Neural cell (in vitro differentiated cells): Measurements from ENCODE around the gene APOF.

Experiments
- EP300 ChIP-seq: fragments of 450-650 bp; conservative IDR thresholded peaks from 2 replicates; pipeline ENCODE4 v1.6.1; 2014; ENCODE audit warnings: antibody characterized with exemption, mild to moderate bottlenecking, moderate library complexity; ENCODE audit not compliant: poor library complexity, severe bottlenecking
- EZH2 ChIP-seq: fragments of 200-600, 300-800 bp; shearing (Covaris generic), sonication (generic); IDR thresholded peaks from 2 replicates; pipeline ENCODE4 v1.6.1; 2014; ENCODE audit warnings: antibody characterized with exemption, low read length, borderline replicate concordance, mild to moderate bottlenecking; ENCODE audit not compliant: insufficient read depth, poor library complexity, severe bottlenecking
- MXI1 ChIP-seq: fragments of 450-650 bp; conservative IDR thresholded peaks from 2 replicates; pipeline ENCODE4 v1.6.1; 2014; ENCODE audit warnings: antibody characterized with exemption, mild to moderate bottlenecking; ENCODE audit not compliant: poor library complexity, severe bottlenecking
- POLR2AphosphoS5 ChIP-seq: IDR thresholded peaks from 2 replicates; pipeline ENCODE4 v1.6.1; 2012
- REST ChIP-seq: IDR thresholded peaks from 2 replicates; pipeline ENCODE4 v1.6.1; 2012; ENCODE audit warnings: borderline replicate concordance
- TF ChIP-seq, protein P1 (sequence below): fragments of 450-650 bp; IDR thresholded peaks from 2 replicates; pipeline ENCODE4 v1.5.1; 2014; ENCODE audit warnings: antibody characterized with exemption, mild to moderate bottlenecking, moderate library complexity; ENCODE audit not compliant: poor library complexity, severe bottlenecking

DNA sequence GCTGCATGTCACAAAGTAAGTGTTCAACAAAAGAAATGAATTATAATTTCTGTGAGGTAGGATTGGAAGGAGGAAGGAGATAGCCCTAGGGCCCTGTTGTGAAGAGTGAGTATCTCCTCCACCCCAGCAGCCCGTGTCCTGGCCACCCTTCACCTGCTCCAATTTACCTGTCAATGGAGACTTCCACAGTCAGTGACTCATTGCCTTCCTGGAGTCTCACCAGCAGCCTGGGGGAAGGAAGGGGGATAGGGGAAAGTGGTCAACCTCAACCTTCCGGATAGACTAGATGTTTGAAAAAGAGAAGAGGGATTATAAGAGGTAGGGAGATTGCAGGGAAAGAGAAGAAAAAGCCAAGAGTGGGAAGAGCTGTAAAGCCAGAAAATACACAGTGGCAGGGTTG is 12.0 kb downstream of the APOF start:
- TF ChIP-seq, protein P1, sequence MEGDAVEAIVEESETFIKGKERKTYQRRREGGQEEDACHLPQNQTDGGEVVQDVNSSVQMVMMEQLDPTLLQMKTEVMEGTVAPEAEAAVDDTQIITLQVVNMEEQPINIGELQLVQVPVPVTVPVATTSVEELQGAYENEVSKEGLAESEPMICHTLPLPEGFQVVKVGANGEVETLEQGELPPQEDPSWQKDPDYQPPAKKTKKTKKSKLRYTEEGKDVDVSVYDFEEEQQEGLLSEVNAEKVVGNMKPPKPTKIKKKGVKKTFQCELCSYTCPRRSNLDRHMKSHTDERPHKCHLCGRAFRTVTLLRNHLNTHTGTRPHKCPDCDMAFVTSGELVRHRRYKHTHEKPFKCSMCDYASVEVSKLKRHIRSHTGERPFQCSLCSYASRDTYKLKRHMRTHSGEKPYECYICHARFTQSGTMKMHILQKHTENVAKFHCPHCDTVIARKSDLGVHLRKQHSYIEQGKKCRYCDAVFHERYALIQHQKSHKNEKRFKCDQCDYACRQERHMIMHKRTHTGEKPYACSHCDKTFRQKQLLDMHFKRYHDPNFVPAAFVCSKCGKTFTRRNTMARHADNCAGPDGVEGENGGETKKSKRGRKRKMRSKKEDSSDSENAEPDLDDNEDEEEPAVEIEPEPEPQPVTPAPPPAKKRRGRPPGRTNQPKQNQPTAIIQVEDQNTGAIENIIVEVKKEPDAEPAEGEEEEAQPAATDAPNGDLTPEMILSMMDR: no peak
- TF ChIP-seq MXI1 (no peak), POLR2AphosphoS5 (no peak), EP300 (no peak), EZH2 (no peak), REST (no peak)
